ENCODE data around the gene C1QTNF8.

C1QTNF8 gene

GRCh38 chr16:1065469-1066128, 30.4 kb downstream of the C1QTNF8 start:
- Mint-ChIP-seq H3K9me3 (no peaks in the 10 kb centered on the region), H3K36me3 (no peaks in the 10 kb centered on the region), H3K4me1 (no peaks in the 10 kb centered on the region), H3K4me3 (no peak overlapping the region), H3K27me3 (peaks cover 15% of the 10 kb centered on the region), H3K27ac (no peak overlapping the region)
- no peak for ATAC-seq (ENCODE audit: low read depth)
- no peak for DNase-seq (ENCODE audit: low spot score in 2 of 2)

GRCh38 chr16:1063728-1064127, 32.3 kb downstream of the C1QTNF8 start:
- ATAC-seq (ENCODE audit: low read depth) (no peak), DNase-seq (ENCODE audit: low spot score in 2 of 2) (no peak)
- Mint-ChIP-seq H3K4me1 (no peaks in the 10 kb centered on the region), H3K9me3 (peaks cover 3% of the 10 kb centered on the region), H3K4me3 (no peak overlapping the region), H3K36me3 (no peaks in the 10 kb centered on the region), H3K27me3 (peaks cover 12% of the 10 kb centered on the region), H3K27ac (no peak overlapping the region)

DNA sequence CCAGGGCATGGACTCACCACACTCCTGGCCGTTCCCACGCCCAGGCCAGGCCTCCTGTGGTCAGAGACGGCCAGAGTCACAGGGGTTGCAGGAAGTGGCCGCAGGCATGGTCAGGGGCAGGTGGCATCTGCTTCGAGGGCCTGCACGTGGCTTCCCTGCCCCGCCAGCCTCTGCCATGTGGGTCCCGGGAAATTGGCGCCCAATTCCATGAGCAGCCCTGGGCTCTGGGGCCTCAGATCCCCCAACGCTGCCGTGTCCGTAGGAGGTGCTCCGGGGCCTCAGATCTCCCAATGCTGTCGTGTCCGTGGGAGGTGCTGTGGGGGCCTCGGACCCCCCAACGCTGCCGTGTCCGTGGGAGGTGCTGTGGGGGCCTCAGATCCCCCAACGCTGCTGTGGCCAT, 33.1 kb downstream of the C1QTNF8 start:
- Mint-ChIP-seq H3K9me3 (peaks cover 3% of the 10 kb centered on the region), H3K36me3 (no peaks in the 10 kb centered on the region), H3K27me3 (peaks cover 9% of the 10 kb centered on the region), H3K4me1 (no peaks in the 10 kb centered on the region), H3K4me3 (no peak overlapping the region), H3K27ac (no peak overlapping the region)
- ATAC-seq (ENCODE audit: low read depth) (no peak), DNase-seq (ENCODE audit: low spot score in 2 of 2) (no peak)

- H3K27me3 Mint-ChIP-seq: peaks cover 7% of the 10 kb centered on the region
- H3K27ac Mint-ChIP-seq: no peak overlapping the region
- no peak for DNase-seq (ENCODE audit: low spot score in 2 of 2)
- no peak for ATAC-seq (ENCODE audit: low read depth)
- peaks cover 3% of the 10 kb centered on the region for H3K9me3 Mint-ChIP-seq
- H3K4me3 Mint-ChIP-seq: no peak overlapping the region
- H3K36me3 Mint-ChIP-seq: no peaks in the 10 kb centered on the region
- no peaks in the 10 kb centered on the region for H3K4me1 Mint-ChIP-seq
These were observed 34.1 kb downstream of the C1QTNF8 start for GRCh38 chr16:1061769-1062505.

GRCh38 chr16:1060416-1061340, 35.4 kb downstream of the C1QTNF8 start:
- no peaks in the 10 kb centered on the region for H3K36me3 Mint-ChIP-seq
- no peak for ATAC-seq (ENCODE audit: low read depth)
- no peak for DNase-seq (ENCODE audit: low spot score in 2 of 2)
- peaks cover 3% of the 10 kb centered on the region for H3K9me3 Mint-ChIP-seq
- no peak overlapping the region for H3K27ac Mint-ChIP-seq
- H3K27me3 Mint-ChIP-seq: peaks cover 8% of the 10 kb centered on the region
- no peaks in the 10 kb centered on the region for H3K4me1 Mint-ChIP-seq
- H3K4me3 Mint-ChIP-seq: no peak overlapping the region

- peaks cover 3% of the 10 kb centered on the region for H3K9me3 Mint-ChIP-seq
- H3K27me3 Mint-ChIP-seq: peaks cover 5% of the 10 kb centered on the region
- no peak for DNase-seq (ENCODE audit: low spot score in 2 of 2)
- no peaks in the 10 kb centered on the region for H3K36me3 Mint-ChIP-seq
- no peak overlapping the region for H3K27ac Mint-ChIP-seq
- no peak for ATAC-seq (ENCODE audit: low read depth)
- no peak overlapping the region for H3K4me3 Mint-ChIP-seq
- no peaks in the 10 kb centered on the region for H3K4me1 Mint-ChIP-seq
These were observed 36.7 kb downstream of the C1QTNF8 start for GRCh38 chr16:1059310-1059709.

DNA sequence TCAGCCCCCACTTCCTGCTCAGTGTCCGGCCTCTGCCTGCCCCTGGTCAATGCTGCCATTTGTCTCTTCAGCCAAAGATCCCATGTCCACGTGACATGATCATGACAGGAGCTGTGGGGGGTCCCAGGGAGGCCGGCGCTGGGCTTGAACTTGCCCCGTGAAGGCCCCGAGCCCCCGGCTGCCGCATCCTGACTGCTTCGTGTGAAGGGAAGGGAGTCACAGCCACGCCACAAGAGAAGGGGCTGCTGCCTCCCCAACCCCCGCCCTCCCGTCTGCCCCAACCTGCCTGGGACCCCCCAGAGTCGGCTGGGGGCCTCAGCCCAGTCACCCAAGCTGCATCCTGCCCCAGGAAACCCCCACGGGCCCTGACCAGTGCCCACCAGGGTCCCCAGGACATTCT, 37.8 kb downstream of the C1QTNF8 start:
- DNase-seq (ENCODE audit: low spot score in 2 of 2) (no peak), ATAC-seq (ENCODE audit: low read depth) (no peak)
- Mint-ChIP-seq H3K27me3 (peaks cover 3% of the 10 kb centered on the region), H3K4me3 (no peak overlapping the region), H3K9me3 (peaks cover 3% of the 10 kb centered on the region), H3K4me1 (no peaks in the 10 kb centered on the region), H3K27ac (no peak overlapping the region), H3K36me3 (no peaks in the 10 kb centered on the region)

DNA sequence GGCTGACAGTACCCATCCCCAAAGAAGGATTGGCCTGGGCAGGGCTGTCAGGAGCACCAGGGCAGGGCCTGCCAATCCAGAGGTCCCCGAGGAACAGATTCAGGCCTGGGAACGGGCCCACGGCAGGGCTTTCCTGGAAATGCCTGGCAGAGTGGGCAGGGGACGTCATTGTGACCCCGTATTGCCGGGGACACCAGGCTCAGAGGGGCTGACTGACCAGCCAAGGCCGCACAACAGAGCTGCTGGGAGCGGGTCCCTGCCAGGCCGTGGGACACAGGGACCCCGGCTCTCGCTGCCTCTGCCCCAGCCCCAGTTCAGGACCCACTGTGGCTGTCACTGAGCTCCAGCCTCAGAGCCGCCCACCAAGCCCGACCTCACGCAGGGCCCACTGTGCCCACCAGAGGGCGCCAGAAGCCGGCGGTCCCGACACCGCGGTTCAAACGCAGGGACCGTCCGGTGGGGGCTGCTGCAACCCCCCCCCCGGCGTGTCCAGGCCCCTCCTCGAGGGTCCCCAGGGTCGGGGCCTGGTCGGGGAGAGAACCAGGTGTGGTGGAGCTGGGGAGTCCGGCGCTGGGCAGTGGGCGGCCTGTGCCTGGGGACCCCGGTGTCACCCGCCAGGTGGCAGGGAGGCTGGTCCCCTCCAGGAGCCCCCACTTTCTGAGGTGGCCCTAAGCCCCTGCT, 38.7 kb downstream of the C1QTNF8 start:
- Mint-ChIP-seq H3K27me3 (peaks cover 3% of the 10 kb centered on the region), H3K27ac (no peak overlapping the region), H3K4me3 (no peak overlapping the region), H3K9me3 (peaks cover 3% of the 10 kb centered on the region), H3K4me1 (no peaks in the 10 kb centered on the region), H3K36me3 (no peaks in the 10 kb centered on the region)
- ATAC-seq (ENCODE audit: low read depth) (no peak), DNase-seq (ENCODE audit: low spot score in 2 of 2) (peak; percentile 13 to 30)

DNA sequence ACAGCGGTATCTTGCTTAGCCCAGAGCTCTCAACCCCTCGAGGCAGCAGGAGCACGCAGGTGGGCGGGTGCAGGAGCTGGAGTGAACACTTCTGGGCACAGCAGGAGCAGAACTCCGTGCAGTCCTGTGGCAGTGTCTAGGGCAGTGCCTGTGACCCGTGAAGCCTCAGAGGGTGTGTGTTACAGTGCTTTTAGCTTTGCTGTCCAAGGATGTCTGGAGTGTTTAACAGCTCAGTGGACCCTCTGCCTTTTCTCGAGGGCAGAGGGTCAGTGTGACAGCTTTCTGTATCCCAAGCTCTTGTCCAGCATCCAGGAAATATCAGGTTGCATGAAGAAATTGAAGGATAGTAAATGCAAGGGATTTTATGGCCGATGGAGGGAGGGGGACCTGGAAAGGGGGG, 39.8 kb downstream of the C1QTNF8 start:
- peaks cover 3% of the 10 kb centered on the region for H3K9me3 Mint-ChIP-seq

GRCh38 chr16:1055557-1055924, 40.5 kb downstream of the C1QTNF8 start:
- DNase-seq (ENCODE audit: low spot score in 2 of 2): no peak
- H3K9me3 Mint-ChIP-seq: peaks cover 3% of the 10 kb centered on the region
- peaks cover 4% of the 10 kb centered on the region for H3K27me3 Mint-ChIP-seq
- ATAC-seq (ENCODE audit: low read depth): no peak
- no peak overlapping the region for H3K4me3 Mint-ChIP-seq
- no peaks in the 10 kb centered on the region for H3K36me3 Mint-ChIP-seq
- no peaks in the 10 kb centered on the region for H3K4me1 Mint-ChIP-seq
- no peak overlapping the region for H3K27ac Mint-ChIP-seq

More for the DNA sequence above, 39.8 kb downstream of the C1QTNF8 start:
- H3K36me3 Mint-ChIP-seq: no peaks in the 10 kb centered on the region
- no peaks in the 10 kb centered on the region for H3K4me1 Mint-ChIP-seq
- H3K4me3 Mint-ChIP-seq: no peak overlapping the region
- ATAC-seq (ENCODE audit: low read depth) (no peak), DNase-seq (ENCODE audit: low spot score in 2 of 2) (no peak)
- peaks cover 4% of the 10 kb centered on the region for H3K27me3 Mint-ChIP-seq
- no peak overlapping the region for H3K27ac Mint-ChIP-seq

- no peak for DNase-seq (ENCODE audit: low spot score in 2 of 2)
- no peak for ATAC-seq (ENCODE audit: low read depth)
- no peak overlapping the region for H3K4me3 Mint-ChIP-seq
- no peak overlapping the region for H3K27ac Mint-ChIP-seq
- H3K9me3 Mint-ChIP-seq: peaks cover 3% of the 10 kb centered on the region
- peaks cover 7% of the 10 kb centered on the region for H3K27me3 Mint-ChIP-seq
- H3K36me3 Mint-ChIP-seq: no peaks in the 10 kb centered on the region
- H3K4me1 Mint-ChIP-seq: no peaks in the 10 kb centered on the region
These were observed 41.1 kb downstream of the C1QTNF8 start for GRCh38 chr16:1054660-1055556.

- Mint-ChIP-seq H3K4me3 (no peak overlapping the region), H3K4me1 (no peaks in the 10 kb centered on the region), H3K9me3 (no peaks in the 10 kb centered on the region), H3K27ac (no peak overlapping the region), H3K36me3 (no peaks in the 10 kb centered on the region), H3K27me3 (peaks cover 7% of the 10 kb centered on the region)
- DNase-seq (ENCODE audit: low spot score in 2 of 2) (no peak), ATAC-seq (ENCODE audit: low read depth) (no peak)
These were observed 42.2 kb downstream of the C1QTNF8 start for GRCh38 chr16:1053700-1054368.

All from memory B cell (primary cell).